GM06990 (cell line): Measurements from ENCODE around the gene PTPRC.
"Not testable (repeated sequence)": the region's sequence is repeated elsewhere in the genome, so short reads cannot be mapped to it uniquely, and the experiment has no call there.

Source experiments
- DNase-seq: peaks from one replicate; pipeline ENCODE4 v3.0.0-alpha.2; 2011; ENCODE audit not compliant: insufficient read length; ENCODE audit errors: extremely low read depth
- H3K27me3 ChIP-seq: replicated peaks from 2 replicates; pipeline ENCODE4 v1.6.0; 2011; ENCODE audit warnings: low read length; ENCODE audit not compliant: control insufficient read depth, insufficient read depth
- H3K36me3 ChIP-seq: 2 replicates; pipeline ENCODE4 v1.5.1; 2011; ENCODE audit warnings: low read length; ENCODE audit not compliant: control insufficient read depth, insufficient read depth
- H3K4me3 ChIP-seq: replicated peaks from 2 replicates; pipeline ENCODE4 v1.5.1; 2011; ENCODE audit warnings: low read depth, mild to moderate bottlenecking, control low read depth, low read length
- TF ChIP-seq, protein P1 (sequence below): IDR thresholded peaks from 2 replicates; pipeline ENCODE4 v1.5.1; 2011; ENCODE audit warnings: low read length, control low read depth, mild to moderate bottlenecking, inconsistent platforms; ENCODE audit not compliant: insufficient read depth, poor library complexity, severe bottlenecking

PTPRC gene

DNA sequence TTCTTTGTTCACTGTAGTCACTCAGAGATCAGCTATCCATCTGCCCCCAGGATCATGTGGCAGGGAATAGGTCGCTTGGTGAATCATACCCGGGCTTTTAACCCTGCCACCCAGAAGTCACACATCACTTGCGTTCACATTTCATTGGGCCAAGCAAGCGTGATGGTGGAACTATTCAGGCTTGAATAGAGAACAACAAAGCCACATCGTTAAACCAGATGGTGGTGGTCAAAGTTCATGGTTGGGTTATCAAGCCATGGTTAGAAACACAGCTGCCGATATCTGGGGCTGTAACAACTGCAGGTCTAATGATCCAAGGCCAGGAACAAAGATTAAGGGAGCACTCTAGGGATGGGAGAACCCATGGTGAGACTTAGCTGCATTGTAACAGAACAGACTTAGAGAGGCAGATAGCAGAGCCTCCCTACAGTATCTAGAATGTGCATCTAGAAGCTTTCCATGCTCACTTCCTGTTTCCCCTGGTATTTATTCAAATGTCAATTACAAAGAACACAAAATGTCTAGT, 40.0 kb upstream of the PTPRC start:
- H3K4me3 ChIP-seq = peak overlapping the region; percentile 53
- peak; percentile 80 for DNase-seq

DNA sequence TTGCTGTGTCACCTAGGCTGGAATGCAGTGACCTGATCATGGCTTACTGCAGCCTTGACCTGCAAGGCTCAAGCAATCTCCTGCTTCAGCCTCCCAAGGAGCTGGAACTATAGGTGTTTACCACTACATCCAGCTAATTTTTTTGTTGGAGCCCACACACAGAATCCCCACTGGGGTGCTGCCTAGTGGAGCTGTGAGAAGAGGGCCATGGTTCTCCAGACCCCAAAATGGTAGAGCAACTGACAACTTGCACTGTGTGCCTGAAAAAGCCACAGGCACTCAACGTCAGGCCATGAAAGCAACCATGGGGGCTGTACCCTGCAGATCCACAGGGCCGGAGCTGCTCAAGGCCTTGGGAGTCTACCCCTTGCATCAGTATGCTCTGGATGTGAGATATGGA, 39.1 kb upstream of the PTPRC start:
- Histone ChIP-seq H3K4me3 (no peak overlapping the region), H3K27me3 (no peaks in the 10 kb centered on the region), H3K36me3 (no peaks in the 10 kb centered on the region)
- TF ChIP-seq, protein P1, sequence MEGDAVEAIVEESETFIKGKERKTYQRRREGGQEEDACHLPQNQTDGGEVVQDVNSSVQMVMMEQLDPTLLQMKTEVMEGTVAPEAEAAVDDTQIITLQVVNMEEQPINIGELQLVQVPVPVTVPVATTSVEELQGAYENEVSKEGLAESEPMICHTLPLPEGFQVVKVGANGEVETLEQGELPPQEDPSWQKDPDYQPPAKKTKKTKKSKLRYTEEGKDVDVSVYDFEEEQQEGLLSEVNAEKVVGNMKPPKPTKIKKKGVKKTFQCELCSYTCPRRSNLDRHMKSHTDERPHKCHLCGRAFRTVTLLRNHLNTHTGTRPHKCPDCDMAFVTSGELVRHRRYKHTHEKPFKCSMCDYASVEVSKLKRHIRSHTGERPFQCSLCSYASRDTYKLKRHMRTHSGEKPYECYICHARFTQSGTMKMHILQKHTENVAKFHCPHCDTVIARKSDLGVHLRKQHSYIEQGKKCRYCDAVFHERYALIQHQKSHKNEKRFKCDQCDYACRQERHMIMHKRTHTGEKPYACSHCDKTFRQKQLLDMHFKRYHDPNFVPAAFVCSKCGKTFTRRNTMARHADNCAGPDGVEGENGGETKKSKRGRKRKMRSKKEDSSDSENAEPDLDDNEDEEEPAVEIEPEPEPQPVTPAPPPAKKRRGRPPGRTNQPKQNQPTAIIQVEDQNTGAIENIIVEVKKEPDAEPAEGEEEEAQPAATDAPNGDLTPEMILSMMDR = no peak
- DNase-seq = no peak

More for the DNA sequence above, 40.0 kb upstream of the PTPRC start:
- Histone ChIP-seq H3K27me3 (no peaks in the 10 kb centered on the region), H3K36me3 (no peaks in the 10 kb centered on the region)
- TF ChIP-seq, protein P1 = no peak

GRCh38 chr1:198600906-198601305, 37.9 kb upstream of the PTPRC start:
- DNase-seq = no peak
- Histone ChIP-seq H3K36me3 (no peaks in the 10 kb centered on the region), H3K27me3 (no peaks in the 10 kb centered on the region), H3K4me3 (no peak overlapping the region)
- TF ChIP-seq, protein P1 = no peak

DNA sequence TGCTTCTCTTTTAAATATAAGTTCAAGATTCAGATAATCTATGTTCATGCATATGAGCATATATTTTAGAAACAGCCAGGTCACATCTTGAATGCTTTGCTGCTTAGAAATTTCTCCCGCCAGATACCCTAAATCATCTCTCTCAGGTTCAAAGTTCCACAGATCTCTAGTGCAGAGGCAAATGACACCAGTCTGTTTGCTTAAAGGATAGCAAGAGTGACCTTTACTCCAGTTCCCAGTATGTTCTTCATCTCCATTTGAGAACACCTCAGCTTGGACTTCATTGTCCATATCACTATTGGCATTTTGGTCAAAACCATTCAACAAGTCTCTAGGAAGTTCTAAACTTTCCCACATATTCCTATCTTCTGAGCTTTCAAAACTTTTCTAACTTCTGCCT, 37.5 kb upstream of the PTPRC start:
- not testable (repeated sequence) for H3K36me3 ChIP-seq, H3K27me3 ChIP-seq, H3K4me3 ChIP-seq, DNase-seq

DNA sequence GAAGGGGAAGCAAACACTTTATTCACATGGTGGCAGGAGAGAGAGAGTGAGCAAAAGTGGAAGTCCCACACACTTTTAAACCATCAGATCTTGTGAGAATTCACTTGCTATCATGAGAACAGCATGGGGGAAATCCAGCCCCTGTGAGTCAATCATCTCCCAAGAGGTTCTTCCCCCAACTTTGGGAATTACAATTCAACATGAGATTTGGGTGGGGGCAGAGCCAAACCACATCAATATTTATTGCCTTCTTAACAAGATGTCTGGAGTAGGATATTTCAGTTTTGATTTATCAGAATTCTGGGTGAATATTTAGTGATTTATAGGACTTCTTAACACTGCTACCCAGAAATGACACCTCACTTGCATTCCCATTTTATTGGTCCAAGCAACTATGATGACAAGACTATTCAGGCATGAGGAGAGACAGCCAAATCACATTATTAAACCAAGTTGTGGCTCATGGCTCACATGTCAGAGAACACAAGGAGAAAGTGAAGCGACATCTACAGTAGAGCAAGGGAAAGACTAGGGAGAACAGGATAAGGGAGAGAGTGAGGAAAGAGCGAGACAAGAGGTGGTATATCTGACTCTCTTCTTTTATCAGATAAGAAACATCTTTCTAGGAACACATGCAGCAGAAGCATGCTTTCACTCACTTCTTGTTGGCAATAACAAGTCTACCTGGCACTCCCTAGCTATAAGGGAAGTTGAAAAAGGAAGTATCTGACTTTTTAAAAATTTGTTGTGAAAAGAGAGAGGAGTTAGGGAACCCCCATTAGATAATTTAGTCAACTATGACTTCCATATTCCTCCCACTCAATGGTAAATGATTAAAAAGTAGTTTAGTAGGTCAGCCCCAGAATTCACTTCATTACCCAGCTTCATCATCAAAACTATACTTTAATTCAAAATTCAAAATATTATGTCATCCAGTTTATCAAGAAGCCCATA, 36.6 kb upstream of the PTPRC start:
- no peaks in the 10 kb centered on the region for H3K27me3 ChIP-seq
- H3K4me3 ChIP-seq = no peak overlapping the region
- TF ChIP-seq, protein P1 = no peak
- no peaks in the 10 kb centered on the region for H3K36me3 ChIP-seq
- no peak for DNase-seq

DNA sequence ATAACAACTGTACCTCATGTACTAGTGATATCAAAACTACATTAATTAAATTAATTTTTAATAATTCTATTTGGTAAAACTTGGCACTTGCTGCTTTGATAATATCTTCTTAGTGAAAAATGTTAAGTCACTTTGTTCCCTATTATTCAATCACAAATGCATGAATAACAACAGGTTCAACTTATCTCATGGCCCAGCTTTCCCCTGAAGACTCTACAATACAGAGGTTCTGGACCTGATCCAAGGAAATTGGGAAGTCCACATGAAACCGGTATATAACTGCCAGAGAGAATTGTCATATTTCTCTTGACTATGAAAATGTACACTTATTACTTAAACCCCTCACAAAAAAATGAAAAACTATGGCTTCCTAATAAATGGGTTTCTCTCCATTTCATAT, 33.9 kb upstream of the PTPRC start:
- TF ChIP-seq, protein P1 = no peak
- Histone ChIP-seq H3K27me3 (no peaks in the 10 kb centered on the region), H3K4me3 (no peak overlapping the region), H3K36me3 (no peaks in the 10 kb centered on the region)
- no peak for DNase-seq
